ENCODE measurements around the gene SLC2A13. TPM values are rescaled to one million over a fixed set of nuclear protein-coding genes. Genes with fewer than 3 reads are reported as not detected.

SLC2A13 gene
- total RNA-seq, 1 donor from 2014 or later: 11.6 TPM

- DNase-seq: no peak
- Histone ChIP-seq H3K27me3 (ENCODE audit: low read depth) (no peaks in the 10 kb centered on the region), H3K27ac (no peak overlapping the region), H3K4me3 (no peak overlapping the region), H3K36me3 (no peaks in the 10 kb centered on the region), H3K4me1 (peaks cover 6% of the 10 kb centered on the region), H3K9me3 (no peaks in the 10 kb centered on the region)
- TF ChIP-seq CTCF (IDR thresholded peaks at IDR 0.05): no peak
- no peak for ATAC-seq
- intact Hi-C loops (cut with DNase I): no loop called here
Measured at GRCh38 chr12:40017488-40017887, 88.4 kb downstream of the SLC2A13 start.

GRCh38 chr12:40016980-40017379 lies 88.9 kb downstream of the SLC2A13 start:
- Histone ChIP-seq H3K4me1 (peaks cover 10% of the 10 kb centered on the region), H3K27me3 (ENCODE audit: low read depth) (no peaks in the 10 kb centered on the region), H3K9me3 (no peaks in the 10 kb centered on the region), H3K36me3 (no peaks in the 10 kb centered on the region), H3K4me3 (no peak overlapping the region), H3K27ac (no peak overlapping the region)
- no peak for DNase-seq
- peak in 1 of 2 donors; percentile 43 for ATAC-seq
- intact Hi-C loops (cut with DNase I): no loop called here
- no peak for TF ChIP-seq CTCF (IDR thresholded peaks at IDR 0.05)

- intact Hi-C loops (cut with DNase I): no loop called here
- Histone ChIP-seq H3K27me3 (ENCODE audit: low read depth) (no peaks in the 10 kb centered on the region), H3K9me3 (no peaks in the 10 kb centered on the region), H3K36me3 (no peaks in the 10 kb centered on the region), H3K4me3 (no peak overlapping the region), H3K4me1 (peaks cover 17% of the 10 kb centered on the region), H3K27ac (no peak overlapping the region)
- DNase-seq: no peak
- no peak for ATAC-seq
- TF ChIP-seq CTCF (IDR thresholded peaks at IDR 0.05): no peak
Measured at GRCh38 chr12:40015881-40016280, 90.0 kb downstream of the SLC2A13 start.

- Histone ChIP-seq H3K4me1 (peaks cover 17% of the 10 kb centered on the region), H3K27ac (no peak overlapping the region), H3K36me3 (no peaks in the 10 kb centered on the region), H3K4me3 (no peak overlapping the region), H3K9me3 (no peaks in the 10 kb centered on the region), H3K27me3 (ENCODE audit: low read depth) (no peaks in the 10 kb centered on the region)
- intact Hi-C loops (cut with DNase I): no loop called here
- no peak for TF ChIP-seq CTCF (IDR thresholded peaks at IDR 0.05)
- DNase-seq: no peak
- no peak for ATAC-seq
Measured at GRCh38 chr12:40015345-40015744, 90.5 kb downstream of the SLC2A13 start.

- intact Hi-C loops (cut with DNase I): no loop called here
- H3K36me3 ChIP-seq: no peaks in the 10 kb centered on the region
- peaks cover 17% of the 10 kb centered on the region for H3K4me1 ChIP-seq
- ATAC-seq (no peak), DNase-seq (no peak)
- no peak overlapping the region for H3K27ac ChIP-seq
- H3K4me3 ChIP-seq: no peak overlapping the region
- no peaks in the 10 kb centered on the region for H3K27me3 ChIP-seq (ENCODE audit: low read depth)
- no peak for TF ChIP-seq CTCF (IDR thresholded peaks at IDR 0.05)
- H3K9me3 ChIP-seq: no peaks in the 10 kb centered on the region
Measured at GRCh38 chr12:40013847-40014246, 92.0 kb downstream of the SLC2A13 start.

- ATAC-seq (no peak), DNase-seq (no peak)
- Histone ChIP-seq H3K36me3 (no peaks in the 10 kb centered on the region), H3K4me3 (no peak overlapping the region), H3K9me3 (no peaks in the 10 kb centered on the region), H3K27ac (no peak overlapping the region), H3K4me1 (peaks cover 17% of the 10 kb centered on the region), H3K27me3 (ENCODE audit: low read depth) (no peaks in the 10 kb centered on the region)
- intact Hi-C loops (cut with DNase I): no loop called here
- no peak for TF ChIP-seq CTCF (IDR thresholded peaks at IDR 0.05)
Measured at GRCh38 chr12:40013292-40013691, 92.6 kb downstream of the SLC2A13 start.

Measured in lower lobe of right lung (tissue), 2 donors.